Right cardiac atrium (tissue), 5 donors: ENCODE data around the gene SH2D3C. TPM values are rescaled to one million over a fixed set of nuclear protein-coding genes. Genes with fewer than 3 reads are reported as not detected.

Experiments used
- ATAC-seq, 2 donors: fragments of 200-7000 bp; cut with Tn5 transposase; one replicate each; pipeline versions ENCODE4 v1.8.0 to v1.9.1; 2020; ENCODE audit warnings: moderate library complexity in 2 of 2, mild to moderate bottlenecking in 1 of 2
- DNase-seq, 3 donors: peaks; one replicate each; pipeline ENCODE4 v3.0.0-alpha.2; 2020
- H3K27ac ChIP-seq: one replicate; pipeline ENCODE4 v1.5.1; 2013; ENCODE audit warnings: mild to moderate bottlenecking, low read length, control low read depth, moderate library complexity
- H3K27me3 ChIP-seq: one replicate; pipeline ENCODE4 v1.6.1; 2013; ENCODE audit not compliant: control insufficient read depth, insufficient read depth
- H3K4me1 ChIP-seq: one replicate; pipeline ENCODE4 v1.6.1; 2013; ENCODE audit warnings: low read length; ENCODE audit not compliant: control insufficient read depth, insufficient read depth
- H3K4me3 ChIP-seq: one replicate; pipeline ENCODE4 v1.5.1; 2013; ENCODE audit warnings: low read length, control low read depth
- H3K9me3 ChIP-seq: one replicate; pipeline ENCODE4 v1.6.1; 2013; ENCODE audit warnings: low read length; ENCODE audit not compliant: control insufficient read depth
- WGBS: extraction: QIAGEN DNeasy Blood & Tissue Kit; methylation state at CpG from one replicate; pipeline ENCODE4 v1.1.7; 2013; 5-methylcytosine and 5-hydroxymethylcytosine counted together
- intact Hi-C, 4 donors: fragments of 100-400 bp; cut with DNase I; formaldehyde crosslinking; loops; one replicate each; pipeline versions ENCODE4 v1.11.0 to v1.14.0; 2022 to 2023
- polyA plus RNA-seq: library from polyadenylated mRNA; stranded (reverse); fragments of 200-250 nt; gene quantifications from one replicate; pipeline ENCODE4 v1.2.3, GENCODE V29; 2013
- total RNA-seq, 4 donors: library from RNA; stranded (reverse); fragmentation: NEBNext Ultra II Directional; extraction: Animal tissue kit (Norgen Biotek cat#: 25700); gene quantifications; one replicate each; pipeline ENCODE4 v1.2.1, GENCODE V29; 2021
- donor health status: healthy with polysubstance abuse.
- donor health status: DM: no; HTN: yes; CAD: no.
- donor health status: DM: no; HTN: no; CAD: no.
- donor health status: DM: no; HTN: yes; CAD: no; lungs with severe emphysema.
- donor health status: DM: yes; HTN: yes; CAD: no.

The SH2D3C gene
- total and polyA plus RNA-seq, 5 donors, result 9.4 to 17.4 (median 14.3) TPM

GRCh38 chr9:127791085-127791484, 12.6 kb upstream of the SH2D3C start:
- H3K9me3 ChIP-seq, result no peaks in the 10 kb centered on the region
- no peak overlapping the region for H3K27ac ChIP-seq
- WGBS, result 83% methylated on average over 4 of the region's 4 CpGs
- H3K4me3 ChIP-seq, result no peak overlapping the region
- intact Hi-C loops, result no loop called here
- H3K27me3 ChIP-seq, result no peaks in the 10 kb centered on the region
- H3K4me1 ChIP-seq, result peaks cover 8% of the 10 kb centered on the region
- no peak for ATAC-seq
- DNase-seq, result no peak

DNA sequence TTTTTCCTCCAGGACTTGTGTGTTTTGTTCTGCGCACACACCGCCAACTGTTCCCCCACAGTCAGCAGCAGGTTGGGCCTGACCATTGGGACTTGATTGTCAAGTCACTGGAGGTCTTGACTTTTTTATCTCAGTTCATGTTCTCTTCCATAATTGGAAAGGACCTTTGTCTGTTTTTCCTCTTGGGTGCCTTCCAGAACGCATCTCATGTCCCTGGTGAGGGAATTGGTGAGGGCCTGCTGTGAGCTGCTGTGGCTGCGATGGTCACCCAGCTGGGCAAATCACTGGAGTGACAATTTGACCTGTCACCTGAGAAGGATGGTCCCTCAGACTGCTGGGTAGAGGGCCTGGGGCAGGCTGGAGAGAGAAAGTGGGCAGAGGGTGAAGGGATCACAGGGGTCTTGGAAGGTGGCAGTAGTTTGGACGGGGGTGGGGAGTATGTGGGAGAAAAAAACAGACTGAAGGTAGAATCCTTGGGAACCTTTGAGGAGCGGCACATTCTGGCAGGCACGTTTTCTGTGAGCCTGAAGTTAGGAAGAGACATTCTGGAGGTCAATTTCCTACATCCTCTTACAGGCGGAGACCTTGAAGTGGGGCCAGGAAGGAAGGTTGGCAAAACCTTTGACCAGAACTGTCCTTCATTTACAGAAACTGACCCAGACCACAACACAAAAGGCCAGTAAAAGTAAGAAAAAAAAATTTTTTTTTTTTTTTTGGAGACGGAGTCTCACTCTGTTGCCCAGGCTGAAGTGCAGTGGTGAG, 11.8 kb upstream of the SH2D3C start:
- no peak overlapping the region for H3K4me3 ChIP-seq
- DNase-seq (peak in 1 of 3 donors; percentile 8), ATAC-seq (no peak)
- intact Hi-C loops, result no loop called here
- H3K9me3 ChIP-seq, result no peaks in the 10 kb centered on the region
- 64% methylated on average over 9 of the region's 9 CpGs for WGBS
- H3K27me3 ChIP-seq, result no peaks in the 10 kb centered on the region
- H3K27ac ChIP-seq, result peak overlapping the region; percentile 5
- H3K4me1 ChIP-seq, result peaks cover 6% of the 10 kb centered on the region

GRCh38 chr9:127789179-127789578, 10.7 kb upstream of the SH2D3C start:
- H3K27ac ChIP-seq, result no peak overlapping the region
- no peak overlapping the region for H3K4me3 ChIP-seq
- H3K4me1 ChIP-seq, result peaks cover 6% of the 10 kb centered on the region
- no peak for ATAC-seq
- no peaks in the 10 kb centered on the region for H3K9me3 ChIP-seq
- intact Hi-C loops, result loop anchor here in 1 of 4 donors (5.0 kb wide), 1 partner anchor 52 kb away; the partner anchor contains the start of gene TOR2A
- peak in 2 of 3 donors; percentile 18 to 55 for DNase-seq
- WGBS, result 85% methylated on average over 25 of the region's 25 CpGs
- no peaks in the 10 kb centered on the region for H3K27me3 ChIP-seq

DNA sequence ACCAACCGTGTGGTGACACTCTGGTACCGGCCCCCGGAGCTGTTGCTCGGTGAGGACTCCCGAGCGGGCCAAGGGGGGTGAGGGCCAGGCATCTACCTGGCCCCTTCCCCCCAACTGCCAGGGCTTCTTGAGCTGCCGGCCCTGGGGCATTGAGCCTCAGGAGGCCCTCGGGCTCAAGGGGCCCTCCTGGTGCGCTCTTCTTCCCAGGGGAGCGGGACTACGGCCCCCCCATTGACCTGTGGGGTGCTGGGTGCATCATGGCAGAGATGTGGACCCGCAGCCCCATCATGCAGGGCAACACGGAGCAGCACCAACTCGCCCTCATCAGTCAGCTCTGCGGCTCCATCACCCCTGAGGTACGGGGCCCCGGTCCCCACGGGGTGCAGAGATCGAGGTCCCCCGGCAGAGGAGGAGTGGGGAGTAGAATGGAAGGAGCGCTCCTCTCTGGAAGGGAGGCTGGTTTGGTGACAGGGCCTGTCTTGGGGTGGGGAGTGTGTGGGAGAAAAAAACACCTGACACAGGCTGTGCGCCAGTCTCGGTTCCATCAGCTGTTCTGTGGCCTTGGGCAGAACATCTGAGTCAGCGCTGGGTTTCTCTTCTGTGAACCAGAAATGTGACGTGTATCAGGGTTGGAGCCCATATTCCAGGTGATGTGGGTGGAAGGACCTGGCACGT, 10.0 kb upstream of the SH2D3C start:
- DNase-seq, result peak in 2 of 3 donors; percentile 27 to 66
- H3K4me1 ChIP-seq, result peaks cover 6% of the 10 kb centered on the region
- H3K27ac ChIP-seq, result no peak overlapping the region
- WGBS, result 84% methylated on average over 26 of the region's 26 CpGs
- no peak for ATAC-seq
- no peaks in the 10 kb centered on the region for H3K27me3 ChIP-seq
- no peaks in the 10 kb centered on the region for H3K9me3 ChIP-seq
- intact Hi-C loops, result loop anchor here in 1 of 4 donors (5.0 kb wide), 1 partner anchor 51 kb away; the partner anchor contains the start of gene TOR2A
- H3K4me3 ChIP-seq, result no peak overlapping the region

- ATAC-seq, result no peak
- Histone ChIP-seq H3K9me3 (no peaks in the 10 kb centered on the region), H3K4me1 (peaks cover 2% of the 10 kb centered on the region), H3K27ac (peak overlapping the region; percentile 61), H3K4me3 (peak overlapping the region; percentile 73), H3K27me3 (no peaks in the 10 kb centered on the region)
- DNase-seq, result peak in 1 of 3 donors; percentile 61
- intact Hi-C loops, result loop anchor here in 1 of 4 donors (5.0 kb wide), 1 partner anchor 49 kb away; the partner anchor contains the start of gene TOR2A
- WGBS, result under 1% methylated on average over 12 of the region's 12 CpGs
Observed at GRCh38 chr9:127786773-127787104, 8.3 kb upstream of the SH2D3C start.

DNA sequence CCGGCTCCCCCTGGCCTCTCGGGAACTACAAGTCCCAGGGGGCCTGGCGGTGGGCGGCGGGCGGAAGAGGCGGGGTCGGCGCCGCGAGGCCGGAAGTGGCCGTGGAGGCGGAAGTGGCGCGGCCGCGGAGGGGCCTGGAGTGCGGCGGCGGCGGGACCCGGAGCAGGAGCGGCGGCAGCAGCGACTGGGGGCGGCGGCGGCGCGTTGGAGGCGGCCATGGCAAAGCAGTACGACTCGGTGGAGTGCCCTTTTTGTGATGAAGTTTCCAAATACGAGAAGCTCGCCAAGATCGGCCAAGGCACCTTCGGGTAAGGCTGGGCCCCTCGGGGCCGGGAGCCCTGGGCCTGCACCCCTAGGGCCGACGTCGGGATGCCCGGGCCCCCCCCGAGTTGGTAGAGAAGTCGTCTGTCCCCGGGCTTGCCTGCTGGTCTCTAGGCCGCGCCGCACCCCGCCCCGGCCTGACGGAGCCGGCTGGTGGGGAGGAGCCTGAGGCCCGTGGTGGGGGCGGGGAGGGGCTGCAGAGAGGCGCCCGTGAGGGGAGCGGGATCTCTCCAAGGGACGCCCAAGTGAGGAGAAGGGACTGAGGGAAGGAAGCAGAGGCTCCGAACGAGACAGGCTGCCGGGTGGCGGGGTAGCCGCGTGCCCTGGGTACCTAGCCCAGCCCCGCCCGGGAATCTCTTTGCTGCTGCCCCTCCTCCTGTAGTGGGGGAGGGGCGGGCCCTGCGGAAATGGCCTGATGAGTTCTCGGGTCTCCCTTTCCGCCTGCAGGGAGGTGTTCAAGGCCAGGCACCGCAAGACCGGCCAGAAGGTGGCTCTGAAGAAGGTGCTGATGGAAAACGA, 7.7 kb upstream of the SH2D3C start, which contains the start of gene CDK9:
CDK9 (plus strand) TSS at position 102 of the 840 bp plus-strand sequence; CDS start at position 217, 115 bp downstream.
- Histone ChIP-seq H3K9me3 (no peaks in the 10 kb centered on the region), H3K4me3 (peak within 1 kb of the TSS; percentile 73), H3K27ac (peak within 1 kb of the TSS; percentile 99), H3K27me3 (no peaks in the 10 kb centered on the region), H3K4me1 (peaks cover 2% of the 10 kb centered on the region)
- peak; percentile 77 to 81 for ATAC-seq
- intact Hi-C loops, result loop anchor here in 2 of 4 donors (2.0 to 5.0 kb wide), 2 partner anchors 49 to 51 kb away; partner anchors contain the start of gene TOR2A (in 2 of the 2)
- peak; percentile 90 to 97 (median 96) for DNase-seq
- under 1% methylated on average over 75 of the region's 75 CpGs for WGBS

DNA sequence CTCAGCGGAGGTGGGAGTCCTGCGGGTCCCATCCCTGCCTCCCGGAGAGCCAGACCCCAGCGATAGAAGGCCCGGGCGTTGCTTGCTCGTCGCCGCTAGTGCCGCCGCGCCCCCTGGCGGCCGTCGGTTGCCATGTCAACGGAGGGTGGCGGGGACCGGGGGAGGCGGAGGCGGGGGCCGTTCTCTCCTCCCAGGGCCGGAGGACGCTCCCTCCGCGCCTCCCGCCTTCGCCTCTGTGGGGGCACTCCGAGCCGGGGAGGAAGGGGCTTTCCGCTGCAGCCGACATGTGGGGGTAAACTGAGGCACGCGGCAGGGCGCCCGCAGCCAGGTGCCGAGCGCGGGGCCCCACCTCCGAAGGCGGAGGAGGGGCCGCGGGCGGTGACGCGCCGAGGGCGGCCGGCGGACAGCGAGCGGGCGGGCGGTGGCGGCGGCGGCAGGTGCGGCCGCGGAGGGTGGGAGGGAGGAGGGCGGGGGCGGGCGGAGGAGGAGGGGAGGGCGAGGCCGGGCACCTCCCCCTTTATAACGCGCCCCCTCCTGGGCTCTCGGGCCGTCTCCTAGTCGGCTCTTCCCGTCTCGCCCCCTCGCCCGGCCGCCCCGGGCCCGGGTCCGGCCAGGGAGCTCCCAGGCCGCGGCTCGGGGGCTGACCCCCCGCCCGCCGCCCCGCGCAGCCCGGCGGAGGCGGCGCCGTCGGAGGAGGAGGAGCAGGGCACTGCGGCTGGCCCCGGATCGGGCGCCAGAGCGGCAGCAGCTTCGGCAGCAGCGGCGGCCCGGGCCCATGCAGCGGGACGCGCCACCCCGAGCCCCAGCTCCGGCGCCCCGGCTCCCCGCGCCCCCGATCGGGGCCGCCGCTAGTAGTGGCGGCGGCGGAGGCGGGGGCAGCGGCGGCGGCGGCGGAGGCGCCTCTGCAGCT, 6.8 kb upstream of the SH2D3C start:
- intact Hi-C loops, result loop anchor here in 2 of 4 donors (2.0 to 5.0 kb wide), 2 partner anchors 48 to 50 kb away; partner anchors contain the start of gene TOR2A (in 2 of the 2)
- H3K4me1 ChIP-seq, result peaks cover 2% of the 10 kb centered on the region
- under 1% methylated on average over 120 of the region's 123 CpGs for WGBS

DNA sequence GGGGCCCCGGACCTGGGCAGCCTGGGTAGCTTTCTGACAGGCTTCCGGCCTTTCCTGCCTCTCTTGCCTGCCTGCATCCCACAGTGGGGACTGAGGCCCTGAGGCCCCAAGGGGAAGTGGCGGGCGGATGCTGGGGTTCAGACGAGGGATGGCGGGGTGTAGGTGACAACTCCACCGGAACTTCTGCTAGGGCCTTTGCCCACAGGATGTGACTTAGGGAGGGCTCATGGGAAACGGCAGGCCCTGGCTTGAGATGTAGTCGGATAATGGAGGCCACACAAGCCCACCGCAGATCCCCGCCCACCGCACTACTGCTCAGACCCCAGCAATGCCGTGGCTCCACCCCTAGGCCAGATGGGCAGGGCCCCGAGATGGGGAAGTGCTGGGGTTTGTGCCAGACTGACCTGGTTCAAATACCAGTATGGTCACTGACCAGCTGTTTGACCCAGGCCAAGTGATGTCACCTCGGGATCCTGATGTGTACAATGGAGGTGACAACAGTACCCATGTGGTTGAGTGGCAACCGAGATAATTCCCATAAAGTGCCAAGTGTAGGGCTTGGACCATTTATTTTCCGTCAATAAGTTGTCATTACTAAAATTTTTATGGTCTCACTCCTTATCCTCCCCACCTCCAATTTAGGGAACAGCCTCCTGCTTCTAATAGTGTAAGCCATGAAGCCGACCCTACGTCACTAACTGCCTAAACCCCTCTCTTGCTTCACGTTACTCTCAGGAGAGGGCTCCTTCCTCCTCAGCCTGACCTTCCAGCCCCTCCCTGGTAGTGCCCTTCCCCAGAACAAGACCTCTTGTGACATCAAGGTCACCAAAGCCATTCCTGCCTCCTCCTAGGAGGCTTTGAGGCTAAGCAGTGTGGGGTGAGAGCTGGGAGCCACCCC, 4.9 kb upstream of the SH2D3C start:
- Histone ChIP-seq H3K4me3 (no peak overlapping the region), H3K4me1 (no peaks in the 10 kb centered on the region), H3K27me3 (no peaks in the 10 kb centered on the region), H3K27ac (no peak overlapping the region), H3K9me3 (no peaks in the 10 kb centered on the region)
- DNase-seq, result peak; percentile 51 to 82 (median 80)
- no peak for ATAC-seq
- 61% methylated on average over 20 of the region's 20 CpGs for WGBS
- intact Hi-C loops, result loop anchor here in 1 of 4 donors (2.0 kb wide), 1 partner anchor 49 kb away; the partner anchor contains the start of gene TOR2A

More for the DNA sequence above, 6.8 kb upstream of the SH2D3C start:
- H3K27me3 ChIP-seq, result no peaks in the 10 kb centered on the region
- H3K27ac ChIP-seq, result peak overlapping the region; percentile 99
- peak overlapping the region; percentile 73 for H3K4me3 ChIP-seq
- DNase-seq, result peak; percentile 88 to 96 (median 95)
- no peaks in the 10 kb centered on the region for H3K9me3 ChIP-seq
- peak; percentile 61 to 69 for ATAC-seq

- Histone ChIP-seq H3K27ac (no peak overlapping the region), H3K9me3 (no peaks in the 10 kb centered on the region), H3K27me3 (no peaks in the 10 kb centered on the region), H3K4me3 (no peak overlapping the region), H3K4me1 (no peaks in the 10 kb centered on the region)
- no peak for ATAC-seq
- no peak for DNase-seq
- intact Hi-C loops, result no loop called here
- WGBS, result 92% methylated on average over 4 of the region's 4 CpGs
Observed at GRCh38 chr9:127781806-127782205, 3.3 kb upstream of the SH2D3C start.
